CD4-positive, alpha-beta memory T cell (primary cell): ENCODE data around the gene TSPAN12. TPM values are rescaled to one million over a fixed set of nuclear protein-coding genes. Genes with fewer than 3 reads are reported as not detected.
A peak's percentile ranks its signal among the peaks of the same experiment; 100 is the strongest.

Experiments used
- CTCF ChIA-PET: fragments of 350-600 bp; sonication (Branson Sonifier 250); formaldehyde crosslinking; loops from one replicate; lab custom pipeline; 2021; ENCODE audit warnings: inconsistent platforms; ENCODE audit not compliant: partially characterized antibody; lab: Charles Lee
- POLR2A ChIA-PET: fragments of 350-600 bp; sonication (Branson Sonifier 250); formaldehyde crosslinking; loops from one replicate; lab custom pipeline; 2021; ENCODE audit not compliant: partially characterized antibody; lab: Charles Lee
- DNase-seq, 5 donors: peaks; one replicate each; pipeline versions ENCODE4 v3.0.0 to v3.0.0-alpha.2; 2020 to 2022; ENCODE audit warnings: mixed read lengths in 1 of 5
- H3K27ac ChIP-seq: one replicate; pipeline ENCODE4 v1.7.0; 2013; ENCODE audit warnings: low read depth, low read length
- H3K27me3 ChIP-seq: 2 replicates; pipeline ENCODE4 v1.7.0; 2013; ENCODE audit warnings: mild to moderate bottlenecking, low read length, moderate library complexity; ENCODE audit not compliant: insufficient read depth
- H3K36me3 ChIP-seq: 2 replicates; pipeline ENCODE4 v1.7.0; 2013; ENCODE audit warnings: mild to moderate bottlenecking, low read length, moderate library complexity; ENCODE audit not compliant: insufficient read depth
- H3K4me1 ChIP-seq: 2 replicates; pipeline ENCODE4 v1.7.0; 2013; ENCODE audit warnings: mild to moderate bottlenecking, low read length, moderate library complexity; ENCODE audit not compliant: insufficient read depth
- H3K4me3 ChIP-seq, 2 donors: one replicate each; pipeline ENCODE4 v1.7.0; 2013; ENCODE audit warnings: low read length in 2 of 2, mild to moderate bottlenecking in 1 of 2
- H3K9me3 ChIP-seq, 2 donors: one replicate each; pipeline ENCODE4 v1.7.0; 2013; ENCODE audit warnings: low read length in 2 of 2, control low read depth in 1 of 2; ENCODE audit not compliant: control insufficient read depth in 1 of 2
- H3K27ac Mint-ChIP-seq, 7 donors: one replicate each; pipeline ENCODE4 v1.8.0; 2020 to 2021; ENCODE audit warnings: mixed read lengths in 7 of 7, mild to moderate bottlenecking in 6 of 7, inconsistent platforms in 3 of 7, moderate library complexity in 3 of 7
- H3K27me3 Mint-ChIP-seq, 2 donors: one replicate each; pipeline ENCODE4 v1.8.0; 2020 to 2021; ENCODE audit warnings: mixed read lengths in 2 of 2
- H3K36me3 Mint-ChIP-seq, 2 donors: one replicate each; pipeline ENCODE4 v1.8.0; 2020 to 2021; ENCODE audit warnings: mixed read lengths in 2 of 2, inconsistent platforms in 1 of 2, mild to moderate bottlenecking in 1 of 2
- H3K4me1 Mint-ChIP-seq, 4 donors: one replicate each; pipeline ENCODE4 v1.8.0; 2020 to 2021; ENCODE audit warnings: mixed read lengths in 4 of 4, mild to moderate bottlenecking in 1 of 4
- H3K4me3 Mint-ChIP-seq, 8 donors: one replicate each; pipeline ENCODE4 v1.8.0; 2020 to 2021; ENCODE audit warnings: mixed read lengths in 8 of 8, mild to moderate bottlenecking in 7 of 8, moderate library complexity in 6 of 8, inconsistent platforms in 3 of 8
- H3K9me3 Mint-ChIP-seq, 8 donors: one replicate each; pipeline ENCODE4 v1.8.0; 2020 to 2021; ENCODE audit warnings: mixed read lengths in 8 of 8, mild to moderate bottlenecking in 5 of 8, inconsistent platforms in 3 of 8, moderate library complexity in 1 of 8
- intact Hi-C: fragments of 100-400 bp; cut with micrococcal nuclease; formaldehyde crosslinking; loops from one replicate; pipeline ENCODE4 v1.15.1; 2023
- polyA plus RNA-seq, 2 donors: library from polyadenylated mRNA; unstranded; fragments of 300-500 nt; fragmentation: Illumina TruSeq; gene quantifications; one replicate each; pipeline ENCODE4 v1.2.3, GENCODE V29; 2021
- total RNA-seq, 2 experiments: library from RNA; stranded (reverse); gene quantifications; one replicate each; pipeline ENCODE4 v1.2.3, GENCODE V29; 2021

Gene TSPAN12
- total and polyA plus RNA-seq, 4 experiments from 2014 or later: not detected

GRCh38 chr7:120874722-120875121 is 16.8 kb upstream of the TSPAN12 start:
- H3K27ac Mint-ChIP-seq: no peak overlapping the region
- no peak for DNase-seq
- ChIA-PET CTCF (no interaction called here), POLR2A (no interaction called here)
- Histone ChIP-seq H3K9me3 (no peaks in the 10 kb centered on the region), H3K4me1 (no peaks in the 10 kb centered on the region), H3K4me3 (no peak overlapping the region), H3K27me3 (no peaks in the 10 kb centered on the region), H3K27ac (no peak overlapping the region), H3K36me3 (no peaks in the 10 kb centered on the region)
- peaks cover 11 to 19% of the 10 kb centered on the region in 2 donors for H3K27me3 Mint-ChIP-seq
- H3K9me3 Mint-ChIP-seq: peaks cover 0 to 2% (median 0%) of the 10 kb centered on the region in 8 donors
- H3K4me1 Mint-ChIP-seq: no peaks in the 10 kb centered on the region
- intact Hi-C loops: no loop called here
- no peak overlapping the region for H3K4me3 Mint-ChIP-seq
- H3K36me3 Mint-ChIP-seq: no peaks in the 10 kb centered on the region

- H3K27me3 ChIP-seq: no peaks in the 10 kb centered on the region
- intact Hi-C loops: no loop called here
- POLR2A ChIA-PET: no interaction called here
- Mint-ChIP-seq H3K27me3 (peaks cover 11 to 19% of the 10 kb centered on the region in 2 donors), H3K36me3 (no peaks in the 10 kb centered on the region), H3K27ac (no peak overlapping the region), H3K4me1 (no peaks in the 10 kb centered on the region), H3K4me3 (no peak overlapping the region), H3K9me3 (peaks cover 0 to 2% (median 0%) of the 10 kb centered on the region in 8 donors)
- no peaks in the 10 kb centered on the region for H3K36me3 ChIP-seq
- no peaks in the 10 kb centered on the region for H3K9me3 ChIP-seq
- no peak overlapping the region for H3K27ac ChIP-seq
- DNase-seq: no peak
- no peak overlapping the region for H3K4me3 ChIP-seq
- no peaks in the 10 kb centered on the region for H3K4me1 ChIP-seq
- CTCF ChIA-PET: no interaction called here
Observed at GRCh38 chr7:120874016-120874415, 16.1 kb upstream of the TSPAN12 start.

GRCh38 chr7:120873401-120873800 is 15.5 kb upstream of the TSPAN12 start:
- no peak overlapping the region for H3K4me3 ChIP-seq
- no peaks in the 10 kb centered on the region for H3K4me1 Mint-ChIP-seq
- no peak for DNase-seq
- no peaks in the 10 kb centered on the region for H3K4me1 ChIP-seq
- no peak overlapping the region for H3K4me3 Mint-ChIP-seq
- no peaks in the 10 kb centered on the region for H3K9me3 ChIP-seq
- H3K27ac ChIP-seq: no peak overlapping the region
- H3K27me3 Mint-ChIP-seq: peaks cover 11 to 19% of the 10 kb centered on the region in 2 donors
- no peaks in the 10 kb centered on the region for H3K36me3 ChIP-seq
- intact Hi-C loops: no loop called here
- H3K27me3 ChIP-seq: no peaks in the 10 kb centered on the region
- peaks cover 0 to 2% (median 0%) of the 10 kb centered on the region in 8 donors for H3K9me3 Mint-ChIP-seq
- CTCF ChIA-PET: no interaction called here
- POLR2A ChIA-PET: no interaction called here
- no peaks in the 10 kb centered on the region for H3K36me3 Mint-ChIP-seq
- H3K27ac Mint-ChIP-seq: no peak overlapping the region

- Histone ChIP-seq H3K27me3 (no peaks in the 10 kb centered on the region), H3K27ac (no peak overlapping the region), H3K4me1 (no peaks in the 10 kb centered on the region), H3K9me3 (no peaks in the 10 kb centered on the region), H3K36me3 (no peaks in the 10 kb centered on the region), H3K4me3 (no peak overlapping the region)
- H3K27ac Mint-ChIP-seq: no peak overlapping the region
- DNase-seq: no peak
- POLR2A ChIA-PET: no interaction called here
- no peaks in the 10 kb centered on the region for H3K36me3 Mint-ChIP-seq
- CTCF ChIA-PET: no interaction called here
- H3K4me3 Mint-ChIP-seq: no peak overlapping the region
- peaks cover 17 to 18% of the 10 kb centered on the region in 2 donors for H3K27me3 Mint-ChIP-seq
- no peaks in the 10 kb centered on the region for H3K4me1 Mint-ChIP-seq
- intact Hi-C loops: no loop called here
- H3K9me3 Mint-ChIP-seq: peaks cover 0 to under 1% (median 0%) of the 10 kb centered on the region in 8 donors
Observed at GRCh38 chr7:120869700-120870099, 11.8 kb upstream of the TSPAN12 start.

GRCh38 chr7:120867932-120868331 is 10.0 kb upstream of the TSPAN12 start:
- H3K27ac Mint-ChIP-seq: no peak overlapping the region
- Histone ChIP-seq H3K4me1 (no peaks in the 10 kb centered on the region), H3K36me3 (no peaks in the 10 kb centered on the region), H3K27me3 (no peaks in the 10 kb centered on the region), H3K9me3 (no peaks in the 10 kb centered on the region), H3K4me3 (no peak overlapping the region), H3K27ac (no peak overlapping the region)
- H3K4me3 Mint-ChIP-seq: no peak overlapping the region
- no peaks in the 10 kb centered on the region for H3K36me3 Mint-ChIP-seq
- ChIA-PET POLR2A (no interaction called here), CTCF (interaction anchor here (1.1 kb wide), 1 partner anchor 61 kb away, joined by 3 read pairs; no protein-coding TSS in a partner anchor)
- intact Hi-C loops: no loop called here
- DNase-seq: peak in 1 of 5 donors; percentile 39
- no peaks in the 10 kb centered on the region for H3K4me1 Mint-ChIP-seq
- no peaks in the 10 kb centered on the region for H3K9me3 Mint-ChIP-seq
- H3K27me3 Mint-ChIP-seq: peaks cover 10 to 29% of the 10 kb centered on the region in 2 donors

- intact Hi-C loops: no loop called here
- peaks cover 3 to 28% of the 10 kb centered on the region in 2 donors for H3K27me3 Mint-ChIP-seq
- H3K27me3 ChIP-seq: no peaks in the 10 kb centered on the region
- no peak for DNase-seq
- H3K36me3 Mint-ChIP-seq: no peaks in the 10 kb centered on the region
- H3K9me3 Mint-ChIP-seq: no peaks in the 10 kb centered on the region
- POLR2A ChIA-PET: no interaction called here
- no peaks in the 10 kb centered on the region for H3K4me1 Mint-ChIP-seq
- no peak overlapping the region for H3K27ac Mint-ChIP-seq
- no peak overlapping the region for H3K27ac ChIP-seq
- CTCF ChIA-PET: no interaction called here
- no peaks in the 10 kb centered on the region for H3K36me3 ChIP-seq
- H3K4me3 ChIP-seq: no peak overlapping the region
- H3K9me3 ChIP-seq: no peaks in the 10 kb centered on the region
- no peaks in the 10 kb centered on the region for H3K4me1 ChIP-seq
- no peak overlapping the region for H3K4me3 Mint-ChIP-seq
Observed at GRCh38 chr7:120865191-120865981, 7.4 kb upstream of the TSPAN12 start.

GRCh38 chr7:120864141-120864900 is 6.4 kb upstream of the TSPAN12 start:
- no peak overlapping the region for H3K4me3 ChIP-seq
- peaks cover 3% of the 10 kb centered on the region for H3K27me3 ChIP-seq
- H3K27me3 Mint-ChIP-seq: peaks cover 6 to 35% of the 10 kb centered on the region in 2 donors
- no peak for DNase-seq
- H3K9me3 Mint-ChIP-seq: peaks cover 0 to 1% (median 0%) of the 10 kb centered on the region in 8 donors
- no peaks in the 10 kb centered on the region for H3K36me3 ChIP-seq
- H3K4me1 ChIP-seq: no peaks in the 10 kb centered on the region
- intact Hi-C loops: no loop called here
- no peaks in the 10 kb centered on the region for H3K4me1 Mint-ChIP-seq
- ChIA-PET CTCF (interaction anchor here (1.0 kb wide), 1 partner anchor 14 kb away, joined by 3 read pairs; no protein-coding TSS in a partner anchor), POLR2A (no interaction called here)
- H3K36me3 Mint-ChIP-seq: no peaks in the 10 kb centered on the region
- no peak overlapping the region for H3K27ac ChIP-seq
- H3K4me3 Mint-ChIP-seq: no peak overlapping the region
- no peaks in the 10 kb centered on the region for H3K9me3 ChIP-seq
- no peak overlapping the region for H3K27ac Mint-ChIP-seq
